CD4-positive, alpha-beta T cell (primary cell): ENCODE measurements around the gene HTT-AS. TPM values are rescaled to one million over a fixed set of nuclear protein-coding genes. Genes with fewer than 3 reads are reported as not detected.

Experiments used
- ATAC-seq: fragments of 200-7000 bp; cut with Tn5 transposase; one replicate; pipeline ENCODE4 v1.10.0; 2022; ENCODE audit warnings: mild to moderate bottlenecking; ENCODE audit not compliant: poor library complexity
- CTCF ChIA-PET: fragments of 350-600 bp; sonication (Branson Sonifier 250); formaldehyde crosslinking; loops from one replicate; lab custom pipeline; 2021; ENCODE audit warnings: antibody characterized with exemption, inconsistent platforms; lab: Charles Lee
- POLR2A ChIA-PET: fragments of 350-600 bp; sonication (Branson Sonifier 250); formaldehyde crosslinking; loops from one replicate; lab custom pipeline; 2021; ENCODE audit warnings: antibody characterized with exemption, inconsistent platforms; lab: Charles Lee
- DNase-seq, 14 experiments: peaks; one replicate each; pipeline ENCODE4 v3.0.0-alpha.2; 2013 to 2020; ENCODE audit warnings: mixed read lengths in 2 of 14
- H3K27ac ChIP-seq, 2 donors: one replicate each; pipeline versions ENCODE4 v1.5.1 to v1.7.0; 2013; ENCODE audit warnings: low read length in 2 of 2, low read depth in 1 of 2, mild to moderate bottlenecking in 1 of 2
- H3K27me3 ChIP-seq, 2 experiments: 1 replicate in 1 of 2; 2 replicates in 1 of 2; pipeline versions ENCODE4 v1.6.1 to v1.7.0; 2013; ENCODE audit warnings: low read length in 2 of 2, control low read depth in 1 of 2, mild to moderate bottlenecking in 1 of 2, moderate library complexity in 1 of 2; ENCODE audit not compliant: insufficient read depth in 2 of 2, control insufficient read depth in 1 of 2
- H3K36me3 ChIP-seq: one replicate; pipeline ENCODE4 v1.6.1; 2013; ENCODE audit warnings: low read length, control low read depth; ENCODE audit not compliant: insufficient read depth
- H3K4me1 ChIP-seq: one replicate; pipeline ENCODE4 v1.6.1; 2013; ENCODE audit warnings: low read length, control low read depth; ENCODE audit not compliant: insufficient read depth
- H3K4me3 ChIP-seq: one replicate; pipeline ENCODE4 v1.5.1; 2013; ENCODE audit warnings: mild to moderate bottlenecking, low read length, moderate library complexity
- H3K9me3 ChIP-seq, 2 experiments: 1 replicate in 1 of 2; 2 replicates in 1 of 2; pipeline versions ENCODE4 v1.6.1 to v1.7.0; 2013; ENCODE audit warnings: low read length in 2 of 2, mild to moderate bottlenecking in 2 of 2, control low read depth in 1 of 2, moderate library complexity in 1 of 2; ENCODE audit not compliant: control insufficient read depth in 1 of 2, insufficient read depth in 1 of 2
- H3K27ac Mint-ChIP-seq: one replicate; pipeline ENCODE4 v1.8.0; 2020; ENCODE audit warnings: mixed read lengths
- H3K27me3 Mint-ChIP-seq: one replicate; pipeline ENCODE4 v1.8.0; 2021; ENCODE audit warnings: mixed read lengths
- H3K36me3 Mint-ChIP-seq: one replicate; pipeline ENCODE4 v1.8.0; 2021; ENCODE audit warnings: low read depth, mixed read lengths
- H3K4me1 Mint-ChIP-seq: one replicate; pipeline ENCODE4 v1.8.0; 2021; ENCODE audit warnings: low read depth, mixed read lengths
- H3K4me3 Mint-ChIP-seq: one replicate; pipeline ENCODE4 v1.8.0; 2020; ENCODE audit warnings: mild to moderate bottlenecking, mixed read lengths
- H3K9me3 Mint-ChIP-seq: one replicate; pipeline ENCODE4 v1.8.0; 2020; ENCODE audit warnings: mixed read lengths
- intact Hi-C, 2 experiments: fragments of 100-400 bp; cut with DNase I in 1 of 2; cut with micrococcal nuclease in 1 of 2; formaldehyde crosslinking; loops; one replicate each; pipeline versions ENCODE4 v1.15.1 to v1.9.0; 2023 to 2025; cut with DNase I, micrococcal nuclease
- total RNA-seq, 174 experiments: library from RNA in 2 of 174; stranded (reverse) in 2 of 174; gene quantifications; one replicate each; pipeline ENCODE4 v1.2.3 and lab custom pipeline; 2021 to 2026
- TF ChIP-seq, protein P1 (sequence below): fragments of 200-600 bp; IDR thresholded peaks from one replicate; pipeline ENCODE4 v1.8.0; 2022; ENCODE audit warnings: antibody characterized with exemption, mild to moderate bottlenecking

Gene HTT-AS
- total RNA-seq, 2 experiments from 2014 or later, result not detected

DNA sequence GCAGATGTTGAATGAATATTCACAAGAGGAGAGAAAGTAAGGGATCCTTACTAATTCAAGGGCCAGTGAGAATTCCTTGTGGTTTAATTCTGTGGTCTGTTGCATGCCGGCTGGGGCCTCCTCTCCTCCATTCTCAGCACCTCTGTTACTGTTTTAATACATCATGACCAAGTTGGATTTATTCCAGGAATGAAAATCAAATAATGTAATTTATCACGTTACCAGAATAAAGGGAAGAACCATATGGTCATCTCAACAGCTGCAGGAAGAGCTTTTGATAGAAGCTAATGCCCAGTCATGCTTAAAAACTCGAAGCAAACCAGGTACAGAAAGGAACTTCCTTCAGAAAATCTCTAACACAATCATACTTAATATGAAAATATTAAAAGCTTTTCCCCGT is 56.8 kb downstream of the HTT-AS start:
- ChIA-PET CTCF (no interaction called here), POLR2A (no interaction called here)
- intact Hi-C loops, result no loop called here
- no peaks in the 10 kb centered on the region for H3K9me3 ChIP-seq
- TF ChIP-seq, protein P1, sequence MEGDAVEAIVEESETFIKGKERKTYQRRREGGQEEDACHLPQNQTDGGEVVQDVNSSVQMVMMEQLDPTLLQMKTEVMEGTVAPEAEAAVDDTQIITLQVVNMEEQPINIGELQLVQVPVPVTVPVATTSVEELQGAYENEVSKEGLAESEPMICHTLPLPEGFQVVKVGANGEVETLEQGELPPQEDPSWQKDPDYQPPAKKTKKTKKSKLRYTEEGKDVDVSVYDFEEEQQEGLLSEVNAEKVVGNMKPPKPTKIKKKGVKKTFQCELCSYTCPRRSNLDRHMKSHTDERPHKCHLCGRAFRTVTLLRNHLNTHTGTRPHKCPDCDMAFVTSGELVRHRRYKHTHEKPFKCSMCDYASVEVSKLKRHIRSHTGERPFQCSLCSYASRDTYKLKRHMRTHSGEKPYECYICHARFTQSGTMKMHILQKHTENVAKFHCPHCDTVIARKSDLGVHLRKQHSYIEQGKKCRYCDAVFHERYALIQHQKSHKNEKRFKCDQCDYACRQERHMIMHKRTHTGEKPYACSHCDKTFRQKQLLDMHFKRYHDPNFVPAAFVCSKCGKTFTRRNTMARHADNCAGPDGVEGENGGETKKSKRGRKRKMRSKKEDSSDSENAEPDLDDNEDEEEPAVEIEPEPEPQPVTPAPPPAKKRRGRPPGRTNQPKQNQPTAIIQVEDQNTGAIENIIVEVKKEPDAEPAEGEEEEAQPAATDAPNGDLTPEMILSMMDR, result no peak
- Mint-ChIP-seq H3K27me3 (no peaks in the 10 kb centered on the region), H3K4me3 (no peak overlapping the region), H3K9me3 (no peaks in the 10 kb centered on the region), H3K36me3 (no peaks in the 10 kb centered on the region), H3K27ac (no peak overlapping the region), H3K4me1 (no peaks in the 10 kb centered on the region)
- H3K36me3 ChIP-seq, result no peaks in the 10 kb centered on the region
- H3K4me1 ChIP-seq, result peaks cover 8% of the 10 kb centered on the region
- DNase-seq (no peak), ATAC-seq (no peak)
- H3K27ac ChIP-seq, result no peak overlapping the region
- H3K4me3 ChIP-seq, result no peak overlapping the region
- no peaks in the 10 kb centered on the region for H3K27me3 ChIP-seq

DNA sequence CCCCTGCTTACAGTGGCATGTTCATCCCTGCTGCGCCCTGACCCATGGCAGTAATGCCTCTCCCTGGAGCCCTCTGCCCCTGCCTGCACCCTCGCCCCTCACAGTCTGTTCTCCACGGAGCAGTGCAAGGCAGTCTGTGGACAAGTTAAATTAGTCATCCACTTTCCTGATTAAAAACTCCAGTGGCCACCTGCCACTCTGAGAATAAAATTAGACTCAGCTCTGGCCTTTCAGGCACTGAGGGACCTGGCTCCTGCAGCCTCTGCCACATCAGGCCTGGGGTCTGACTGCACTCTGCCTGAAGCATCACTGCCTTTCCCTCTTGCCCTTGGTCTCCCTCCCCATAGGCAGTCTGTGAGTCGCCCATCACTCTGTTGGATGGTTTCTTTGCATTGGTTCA is 57.4 kb downstream of the HTT-AS start:
- no peak overlapping the region for H3K4me3 Mint-ChIP-seq
- H3K4me3 ChIP-seq, result no peak overlapping the region
- no peak overlapping the region for H3K27ac ChIP-seq
- H3K4me1 Mint-ChIP-seq, result no peaks in the 10 kb centered on the region
- H3K9me3 ChIP-seq, result no peaks in the 10 kb centered on the region
- H3K4me1 ChIP-seq, result peaks cover 8% of the 10 kb centered on the region
- H3K27ac Mint-ChIP-seq, result no peak overlapping the region
- no peaks in the 10 kb centered on the region for H3K27me3 Mint-ChIP-seq
- H3K9me3 Mint-ChIP-seq, result no peaks in the 10 kb centered on the region
- POLR2A ChIA-PET, result interaction anchor here (1.0 kb wide), 1 partner anchor 39 kb away, joined by 6 read pairs; no protein-coding TSS in a partner anchor
- TF ChIP-seq, protein P1, result no peak
- intact Hi-C loops, result no loop called here
- no peaks in the 10 kb centered on the region for H3K36me3 Mint-ChIP-seq
- no peak for DNase-seq
- ATAC-seq, result no peak
- H3K27me3 ChIP-seq, result no peaks in the 10 kb centered on the region
- H3K36me3 ChIP-seq, result no peaks in the 10 kb centered on the region
- CTCF ChIA-PET, result no interaction called here

DNA sequence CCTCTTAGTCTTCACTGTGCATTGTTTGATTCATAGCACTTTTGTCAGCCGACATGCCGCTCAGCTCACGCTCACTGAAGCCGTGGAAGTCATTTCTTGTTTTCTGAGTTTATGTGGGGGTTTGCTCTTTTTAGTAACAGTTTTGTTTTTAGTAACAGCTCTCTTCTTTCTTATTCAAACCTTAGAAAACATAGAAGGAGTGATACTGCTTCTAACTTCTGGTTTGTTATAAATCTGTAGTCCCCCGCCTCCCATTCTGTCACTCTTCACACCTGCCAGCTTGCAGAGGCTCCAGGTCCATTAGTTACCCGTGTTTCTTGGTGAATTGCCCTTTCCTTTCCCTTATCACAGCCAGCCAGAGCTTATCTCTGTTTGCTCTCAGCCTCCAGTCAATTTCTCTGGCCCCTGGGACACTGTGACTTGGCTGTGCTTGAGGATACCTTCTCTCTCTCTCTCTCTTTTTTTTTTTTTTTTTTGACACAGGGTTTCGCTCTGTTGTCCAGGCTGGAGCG is 60.4 kb downstream of the HTT-AS start:
- no peak overlapping the region for H3K4me3 Mint-ChIP-seq
- ChIA-PET POLR2A (no interaction called here), CTCF (interaction anchor here (0.7 kb wide), 1 partner anchor 1234 kb away, joined by 4 read pairs; the partner anchor contains the start of gene TMEM128)
- Histone ChIP-seq H3K36me3 (no peaks in the 10 kb centered on the region), H3K4me1 (no peaks in the 10 kb centered on the region), H3K4me3 (no peak overlapping the region), H3K9me3 (no peaks in the 10 kb centered on the region), H3K27ac (no peak overlapping the region), H3K27me3 (no peaks in the 10 kb centered on the region)
- H3K9me3 Mint-ChIP-seq, result no peaks in the 10 kb centered on the region
- H3K27ac Mint-ChIP-seq, result no peak overlapping the region
- ATAC-seq (no peak), DNase-seq (no peak)
- TF ChIP-seq, protein P1, result no peak
- peaks cover 4% of the 10 kb centered on the region for H3K27me3 Mint-ChIP-seq
- H3K36me3 Mint-ChIP-seq, result no peaks in the 10 kb centered on the region
- H3K4me1 Mint-ChIP-seq, result no peaks in the 10 kb centered on the region
- intact Hi-C loops, result no loop called here

Other genes with a start within 250 kb of the HTT-AS start
- 100 to 1,000 TPM; 153 TPM for gene ADD1, start 230.7 kb downstream of the HTT-AS start, total RNA-seq
- 10 to 100 TPM; 21.8 TPM for gene NOP14, start 111.1 kb downstream of the HTT-AS start, total RNA-seq
- 1 to 10 TPM; 1.2 to 1.8 TPM for gene GRK4, start 111.0 kb downstream of the HTT-AS start, total RNA-seq
- 10 to 100 TPM; 56.9 to 62.6 TPM for gene HTT, start 143 bp upstream of the HTT-AS start, total RNA-seq
- under 1 TPM; 0.67 to 0.74 TPM for gene MSANTD1, start 174.6 kb upstream of the HTT-AS start, total RNA-seq
- 10 to 100 TPM; 14.1 to 16.9 TPM for gene RGS12, start 218.5 kb upstream of the HTT-AS start, total RNA-seq